B cell (primary cell): Measurements from ENCODE around the gene RFX4. TPM values are rescaled to one million over a fixed set of nuclear protein-coding genes. Genes with fewer than 3 reads are reported as not detected.

Experiments
- ATAC-seq: fragments of 200-7000 bp; cut with Tn5 transposase; one replicate; pipeline ENCODE4 v1.10.0; 2021; ENCODE audit warnings: low read depth, mild to moderate bottlenecking, moderate number of reproducible peaks, moderate library complexity
- CTCF ChIA-PET: fragments of 350-600 bp; sonication (Branson Sonifier 250); formaldehyde crosslinking; loops from one replicate; lab custom pipeline; 2021; ENCODE audit warnings: antibody characterized with exemption, inconsistent platforms; lab: Charles Lee
- POLR2A ChIA-PET: fragments of 350-600 bp; sonication (Branson Sonifier 250); formaldehyde crosslinking; loops from one replicate; lab custom pipeline; 2021; ENCODE audit warnings: antibody characterized with exemption; lab: Charles Lee
- DNase-seq: peaks from one replicate; pipeline ENCODE4 v3.0.0; 2013
- H2AFZ ChIP-seq: 2 replicates; pipeline ENCODE4 v1.6.1; 2012; ENCODE audit warnings: mild to moderate bottlenecking, low read depth, low read length; ENCODE audit not compliant: insufficient read depth, poor library complexity, severe bottlenecking
- H3K27ac ChIP-seq, 2 donors: 1 replicate in 1 of 2; 2 replicates in 1 of 2; pipeline ENCODE4 v1.5.1; 2012 to 2013; ENCODE audit warnings: low read length in 2 of 2, mild to moderate bottlenecking in 2 of 2, moderate library complexity in 1 of 2
- H3K27me3 ChIP-seq, 4 experiments: fragments of 200-600 bp in 1 of 4; sonication (generic) in 1 of 4; replicated peaks in 1 of 4; 1 replicate in 2 of 4; 2 replicates in 2 of 4; pipeline versions ENCODE4 v1.6.1 to v1.7.0; 2013 to 2016; ENCODE audit warnings: low read length in 3 of 4, mild to moderate bottlenecking in 2 of 4, mixed read lengths in 1 of 4, moderate library complexity in 1 of 4; ENCODE audit not compliant: insufficient read depth in 4 of 4, control insufficient read depth in 3 of 4; ENCODE audit errors: control extremely low read depth in 1 of 4
- H3K36me3 ChIP-seq, 2 experiments: replicated peaks in 1 of 2; 1 replicate in 1 of 2; 2 replicates in 1 of 2; pipeline versions ENCODE4 v1.6.1 to v1.7.1; 2013; ENCODE audit warnings: low read length in 1 of 2; ENCODE audit not compliant: insufficient read depth in 2 of 2, control insufficient read depth in 1 of 2; ENCODE audit errors: control extremely low read depth in 1 of 2, extremely low read depth in 1 of 2
- H3K4me1 ChIP-seq, 2 donors: fragments of 200-600 bp in 1 of 2; sonication (generic) in 1 of 2; 1 replicate in 1 of 2; 2 replicates in 1 of 2; pipeline versions ENCODE4 v1.5.1 to v1.6.1; 2013 to 2017; ENCODE audit warnings: low read length in 2 of 2; ENCODE audit not compliant: control insufficient read depth in 2 of 2, insufficient read depth in 2 of 2
- H3K4me2 ChIP-seq: replicated peaks from 2 replicates; pipeline ENCODE3; 2012; ENCODE audit warnings: mild to moderate bottlenecking, low read depth, low read length; ENCODE audit not compliant: poor library complexity, severe bottlenecking
- H3K4me3 ChIP-seq, 5 experiments: fragments of 200-600 bp in 1 of 5; sonication (generic) in 1 of 5; 1 replicate in 3 of 5; 2 replicates in 2 of 5; pipeline versions ENCODE4 v1.5.1 to v1.7.0; 2011 to 2016; ENCODE audit warnings: low read length in 4 of 5, mild to moderate bottlenecking in 4 of 5, low read depth in 2 of 5, control low read depth in 1 of 5, moderate library complexity in 1 of 5; ENCODE audit not compliant: insufficient read depth in 1 of 5; ENCODE audit errors: control extremely low read depth in 1 of 5, extremely low read depth in 1 of 5
- H3K79me2 ChIP-seq: fragments of 200-600 bp; sonication (generic); one replicate; pipeline ENCODE4 v1.6.0; 2016; ENCODE audit warnings: low read length; ENCODE audit not compliant: control insufficient read depth, insufficient read depth
- H3K9ac ChIP-seq: fragments of 200-600 bp; sonication (generic); 2 replicates; pipeline ENCODE4 v1.6.1; 2017; ENCODE audit warnings: mild to moderate bottlenecking, low read length, moderate library complexity
- H3K9me3 ChIP-seq, 3 donors: one replicate each; pipeline versions ENCODE4 v1.6.1 to v1.7.1; 2013; ENCODE audit warnings: low read length in 2 of 3; ENCODE audit not compliant: control insufficient read depth in 2 of 3, insufficient read depth in 1 of 3; ENCODE audit errors: control extremely low read depth in 1 of 3
- H4K20me1 ChIP-seq: 2 replicates; pipeline ENCODE4 v1.6.0; 2012; ENCODE audit warnings: mild to moderate bottlenecking, low read length; ENCODE audit not compliant: insufficient read depth, control insufficient read depth, poor library complexity, severe bottlenecking
- H3K27ac Mint-ChIP-seq: one replicate; pipeline ENCODE4 v1.8.0; 2021; ENCODE audit warnings: mixed read lengths
- H3K27me3 Mint-ChIP-seq: one replicate; pipeline ENCODE4 v1.8.0; 2021; ENCODE audit warnings: mixed read lengths
- H3K4me1 Mint-ChIP-seq: one replicate; pipeline ENCODE4 v1.8.0; 2021; ENCODE audit warnings: mixed read lengths
- H3K4me3 Mint-ChIP-seq: one replicate; pipeline ENCODE4 v1.8.0; 2021; ENCODE audit warnings: mixed read lengths
- H3K9me3 Mint-ChIP-seq: one replicate; pipeline ENCODE4 v1.8.0; 2022; ENCODE audit warnings: mixed read lengths; ENCODE audit not compliant: insufficient read depth
- CTCF ChIP-seq: fragments of 200-600 bp; IDR thresholded peaks from one replicate; pipeline ENCODE4 v1.8.0; 2022; ENCODE audit warnings: antibody characterized with exemption, mild to moderate bottlenecking
- EZH2 ChIP-seq: IDR thresholded peaks from 2 replicates; pipeline ENCODE4 v1.6.1; 2012; ENCODE audit warnings: borderline replicate concordance, low read depth, mild to moderate bottlenecking, moderate library complexity, low read length; ENCODE audit not compliant: insufficient read depth, poor library complexity, severe bottlenecking
- WGBS: methylation state at CpG from one replicate; pipeline ENCODE4 v1.1.5; 2013; ENCODE audit warnings: missing lambda C conversion rate; ENCODE audit not compliant: insufficient coverage; 5-methylcytosine and 5-hydroxymethylcytosine counted together
- intact Hi-C: fragments of 100-400 bp; cut with micrococcal nuclease; formaldehyde crosslinking; loops from one replicate; pipeline ENCODE4 v1.10.0; 2022
- polyA plus RNA-seq: library from polyadenylated mRNA; depleted of rRNA; stranded (reverse); fragments of >200 nt; gene quantifications from 2 replicates; pipeline ENCODE4 v1.2.3, GENCODE V29; 2012
- total RNA-seq, 2 donors: library from RNA; stranded (reverse); fragments of 120-200 nt in 1 of 2; gene quantifications; 1 replicate in 1 of 2; 2 replicates in 1 of 2; pipeline versions ENCODE4 v1.2.3 to v1.2.4, GENCODE V29; 2013 to 2022

Gene RFX4
- total and polyA plus RNA-seq, 2 donors (not counting 1 experiment from before 2014, with no cell fraction given) = not detected

DNA sequence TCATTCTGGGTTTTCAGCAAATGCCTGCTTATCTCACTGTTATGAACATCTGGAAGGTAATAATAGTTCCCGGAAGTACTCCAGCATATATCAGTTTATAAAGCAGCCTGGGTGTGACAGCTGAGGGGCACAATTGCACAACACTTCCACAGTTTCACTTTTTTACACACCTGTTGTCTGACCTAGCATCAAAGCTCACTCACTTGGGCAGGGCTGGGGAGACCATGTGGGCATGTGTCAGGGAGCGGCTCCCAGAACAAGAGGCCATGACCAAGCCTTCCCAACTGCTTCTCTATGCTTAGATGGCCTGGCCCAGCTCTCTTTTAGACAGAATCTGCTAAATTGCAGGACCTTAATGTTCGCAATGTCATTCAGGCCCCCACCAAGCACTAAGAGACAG is 140.6 kb downstream of the RFX4 start:
- CTCF ChIA-PET = no interaction called here
- Histone ChIP-seq H3K4me1 (no peaks in the 10 kb centered on the region), H4K20me1 (no peaks in the 10 kb centered on the region), H2AFZ (no peak overlapping the region), H3K9ac (no peak overlapping the region), H3K36me3 (no peaks in the 10 kb centered on the region), H3K4me2 (no peak overlapping the region), H3K4me3 (no peak overlapping the region), H3K9me3 (no peaks in the 10 kb centered on the region), H3K27ac (no peak overlapping the region), H3K79me2 (no peaks in the 10 kb centered on the region), H3K27me3 (peaks cover 0 to 10% (median 2%) of the 10 kb centered on the region in 4 experiments)
- Mint-ChIP-seq H3K9me3 (no peaks in the 10 kb centered on the region), H3K4me3 (no peak overlapping the region), H3K27ac (no peak overlapping the region), H3K27me3 (peaks cover 31% of the 10 kb centered on the region), H3K4me1 (no peaks in the 10 kb centered on the region)
- POLR2A ChIA-PET = no interaction called here
- DNase-seq (no peak), ATAC-seq (no peak)
- WGBS = 88% methylated on average over 1 of the region's 3 CpGs
- intact Hi-C loops = no loop called here
- no peak for TF ChIP-seq CTCF
- TF ChIP-seq EZH2 = no peak

DNA sequence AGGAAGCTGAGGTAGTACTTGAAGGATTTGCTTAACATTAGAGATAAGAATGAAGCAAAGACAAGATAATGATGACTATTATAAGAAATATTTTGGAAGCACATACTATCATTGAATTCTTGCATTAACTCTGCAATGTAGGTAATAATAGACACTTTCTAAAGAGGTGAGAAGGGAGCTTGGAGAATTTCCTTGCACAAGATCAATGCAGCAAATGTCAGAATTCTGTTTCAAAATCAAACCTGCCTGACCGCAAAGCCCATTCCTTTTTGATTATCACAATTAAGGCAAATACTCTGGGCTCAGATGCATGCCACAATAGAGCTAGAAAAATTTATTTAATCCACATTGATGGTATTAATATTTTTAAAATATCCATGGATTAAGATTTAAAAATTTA is 141.3 kb downstream of the RFX4 start:
- no peak for DNase-seq
- CTCF ChIA-PET = no interaction called here
- intact Hi-C loops = no loop called here

More for the DNA sequence above, 141.3 kb downstream of the RFX4 start:
- no peaks in the 10 kb centered on the region for H3K9me3 ChIP-seq
- no peak for TF ChIP-seq EZH2
- TF ChIP-seq CTCF = no peak
- no peak for ATAC-seq
- H3K4me3 ChIP-seq = no peak overlapping the region
- no CpG with 5 or more reads among the region's 1 CpG for WGBS
- no peak overlapping the region for H3K27ac ChIP-seq
- no peaks in the 10 kb centered on the region for H3K79me2 ChIP-seq
- H3K36me3 ChIP-seq = no peaks in the 10 kb centered on the region
- H4K20me1 ChIP-seq = no peaks in the 10 kb centered on the region
- POLR2A ChIA-PET = no interaction called here
- no peak overlapping the region for H3K9ac ChIP-seq
- peaks cover 0 to 10% (median 3%) of the 10 kb centered on the region in 4 experiments for H3K27me3 ChIP-seq
- no peaks in the 10 kb centered on the region for H3K4me1 Mint-ChIP-seq
- no peak overlapping the region for H3K4me2 ChIP-seq
- no peaks in the 10 kb centered on the region for H3K9me3 Mint-ChIP-seq
- H3K4me1 ChIP-seq = no peaks in the 10 kb centered on the region
- H3K4me3 Mint-ChIP-seq = no peak overlapping the region
- H2AFZ ChIP-seq = no peak overlapping the region
- H3K27ac Mint-ChIP-seq = no peak overlapping the region
- peaks cover 32% of the 10 kb centered on the region for H3K27me3 Mint-ChIP-seq
